K562 (cell line): ENCODE results near the gene LOXHD1. TPM values are rescaled to one million over a fixed set of nuclear protein-coding genes. Genes with fewer than 3 reads are reported as not detected.

Source experiments
- ATAC-seq: fragments of 200-7000 bp; cut with Tn5 transposase; 3 replicates; pipeline ENCODE4 v1.9.1; 2020; ENCODE audit warnings: moderate library complexity
- BruUV-seq: library from RNA; stranded (reverse); fragments of 400-500 nt; replicated peaks from 2 replicates; lab custom pipeline; 2021; lab: Mats Ljungman, UMichigan
- CTCF ChIA-PET: fragments of 300-600 bp; formaldehyde crosslinking; extraction: SDS; loops from one replicate; lab custom pipeline; 2021; ENCODE audit warnings: low intra/inter-chr PET ratio; lab: Yijun Ruan, JAX
- POLR2A ChIA-PET: fragments of 300-600, 350-650 bp; sonication (Branson Sonifier 250); formaldehyde crosslinking; extraction: SDS; loops from one replicate; lab custom pipeline; 2021; ENCODE audit warnings: antibody characterized with exemption, inconsistent platforms; lab: Yijun Ruan, JAX
- DNase-seq, 4 experiments: peaks; one replicate each; pipeline versions ENCODE4 v3.0.0 to v3.0.0-alpha.2; 2011 to 2018; ENCODE audit warnings: low spot score in 3 of 4, mixed read lengths in 3 of 4; ENCODE audit errors: extremely low read depth in 1 of 4
- FAIRE-seq: peaks from 2 replicates; lab custom pipeline; 2011; peaks lifted over from hg19 to GRCh38; lab: Jason Lieb, UNC
- H2AFZ ChIP-seq: 2 replicates; pipeline ENCODE4 v1.6.0; 2011; ENCODE audit warnings: low read depth, low read length, control low read depth, inconsistent platforms
- H3K27ac ChIP-seq: fragments of 200-600 bp; 3 replicates; pipeline ENCODE4 v1.8.0; 2011; ENCODE audit warnings: low read depth, mild to moderate bottlenecking, control low read depth, inconsistent platforms, low read length, moderate library complexity, mixed read lengths; ENCODE audit errors: extremely low read depth
- H3K27me3 ChIP-seq, 2 experiments: fragments of 300-600 bp in 1 of 2; 2 replicates in 1 of 2; 3 replicates in 1 of 2; pipeline versions ENCODE4 v1.6.0 to v1.8.0; 2011; ENCODE audit warnings: inconsistent platforms in 2 of 2, low read length in 2 of 2, mild to moderate bottlenecking in 1 of 2, mixed read lengths in 1 of 2, moderate library complexity in 1 of 2; ENCODE audit not compliant: control insufficient read depth in 2 of 2, insufficient read depth in 2 of 2
- H3K36me3 ChIP-seq: fragments of 300-600 bp; 3 replicates; pipeline ENCODE4 v1.8.0; 2011; ENCODE audit warnings: mild to moderate bottlenecking, low read length, inconsistent platforms; ENCODE audit not compliant: control insufficient read depth, insufficient read depth
- H3K4me1 ChIP-seq, 2 experiments: fragments of 200-600 bp in 1 of 2; replicated peaks in 1 of 2; 2 replicates in 1 of 2; 3 replicates in 1 of 2; pipeline versions ENCODE4 v1.5.1 to v1.8.0; 2011; ENCODE audit warnings: inconsistent platforms in 2 of 2, low read length in 2 of 2, mild to moderate bottlenecking in 1 of 2, mixed read lengths in 1 of 2, moderate library complexity in 1 of 2; ENCODE audit not compliant: control insufficient read depth in 2 of 2, insufficient read depth in 2 of 2
- H3K4me2 ChIP-seq: 2 replicates; pipeline ENCODE4 v1.6.1; 2011; ENCODE audit warnings: low read length, control low read depth, inconsistent platforms, mixed read lengths; ENCODE audit not compliant: insufficient read depth
- H3K4me3 ChIP-seq: fragments of 200-600 bp; sonication (generic), shearing (Covaris generic); 2 replicates; pipeline ENCODE4 v1.5.1; 2016; ENCODE audit warnings: control low read depth, inconsistent platforms
- H3K79me2 ChIP-seq: fragments of 200-600 bp; 3 replicates; pipeline ENCODE4 v1.8.0; 2011; ENCODE audit warnings: low read length, inconsistent platforms; ENCODE audit not compliant: control insufficient read depth, insufficient read depth
- H3K9ac ChIP-seq, 2 experiments: 2 replicates each; pipeline versions ENCODE4 v1.6.0 to v1.6.1; 2011; ENCODE audit warnings: low read depth in 2 of 2, low read length in 2 of 2, control low read depth in 1 of 2, inconsistent platforms in 1 of 2, mild to moderate bottlenecking in 1 of 2, mixed read lengths in 1 of 2; ENCODE audit not compliant: insufficient read depth in 1 of 2
- H3K9me1 ChIP-seq: one replicate; pipeline ENCODE4 v1.6.0; 2011; ENCODE audit warnings: inconsistent platforms, mild to moderate bottlenecking, low read length, moderate library complexity; ENCODE audit not compliant: control insufficient read depth, insufficient read depth
- H3K9me3 ChIP-seq: replicated peaks from 2 replicates; pipeline ENCODE4 v1.5.1; 2011; ENCODE audit warnings: low read depth, low read length, inconsistent platforms; ENCODE audit not compliant: control insufficient read depth, insufficient read depth
- H4K20me1 ChIP-seq: replicated peaks from 2 replicates; pipeline ENCODE4 v1.6.1; 2011; ENCODE audit warnings: low read length, inconsistent platforms, mixed read lengths; ENCODE audit not compliant: control insufficient read depth, insufficient read depth
- JUN ChIP-seq, 2 experiments: sonication (generic) in 1 of 2; formaldehyde crosslinking in 1 of 2; IDR thresholded peaks; 2 replicates each; pipeline versions ENCODE4 v1.6.1 to v1.8.0; 2012 to 2022; ENCODE audit warnings: borderline replicate concordance in 2 of 2, mild to moderate bottlenecking in 2 of 2, improper control_type of control experiment in 1 of 2, low read depth in 1 of 2, low read length in 1 of 2, missing genetic modification reagents in 1 of 2
- JUND ChIP-seq, 2 experiments: IDR thresholded peaks; 2 replicates in 1 of 2; 3 replicates in 1 of 2; pipeline ENCODE4 v1.6.1; 2011; ENCODE audit warnings: borderline replicate concordance in 2 of 2, low read depth in 2 of 2, low read length in 2 of 2, improper control_type of control experiment in 1 of 2, missing biosample characterization in 1 of 2, missing genetic modification characterization in 1 of 2, missing genetic modification reagents in 1 of 2
- MECOM ChIP-seq: fragments of 250-450 bp; sonication (Bioruptor Pico); IDR thresholded peaks from 2 replicates; pipeline ENCODE4 v1.8.0; 2022; ENCODE audit warnings: inconsistent platforms
- ZBTB1 ChIP-seq: sonication (generic); formaldehyde crosslinking; IDR thresholded peaks from 2 replicates; pipeline ENCODE4 v1.8.1; 2023; ENCODE audit warnings: missing genetic modification reagents, low read depth, mild to moderate bottlenecking, borderline replicate concordance
- ZBTB26 ChIP-seq: fragments of 450-650 bp; formaldehyde crosslinking; IDR thresholded peaks from 2 replicates; pipeline ENCODE4 v1.4.0; 2022; ENCODE audit warnings: missing genetic modification characterization
- WGBS: fragments of 100-300 bp; shearing (Covaris generic); methylation state at CpG from one replicate; pipeline ENCODE4 v1.1.6; 2016; ENCODE audit warnings: low coverage, mixed read lengths; ENCODE audit not compliant: insufficient coverage; ENCODE audit errors: missing lambda C conversion rate; 5-methylcytosine and 5-hydroxymethylcytosine counted together
- in situ Hi-C: fragments of 300-500 bp; cut with MboI; formaldehyde crosslinking; loops from 4 replicates; pipeline ENCODE4 v1.15.0; 2018; ENCODE audit warnings: inconsistent platforms, mixed read lengths
- intact Hi-C: fragments of 100-400 bp; cut with micrococcal nuclease; formaldehyde crosslinking; loops from 2 replicates; pipeline ENCODE4 v1.14.2; 2022
- polyA plus RNA-seq, 8 experiments: library from polyadenylated mRNA; depleted of rRNA in 4 of 8; stranded (reverse) in 5 of 8; unstranded in 3 of 8; fragments of >200 nt; fragmentation: Nextera tagmentation in 2 of 8; fragmentation: Illumina TruSeq in 1 of 8; extraction: Ambion mirVana in 2 of 8; extraction: Trizol in 1 of 8; gene quantifications; 2 replicates each; pipeline versions ENCODE4 v1.2.1 to v1.2.3, GENCODE V29; 2011 to 2014; ENCODE audit warnings: inconsistent platforms in 1 of 8, missing spikeins in 1 of 8
- total RNA-seq, 7 experiments: library from RNA; depleted of rRNA in 6 of 7; stranded (reverse); fragments of >200 nt in 6 of 7; fragmentation: Illumina TruSeq in 2 of 7; extraction: Trizol in 2 of 7; gene quantifications; 2 replicates each; pipeline versions ENCODE4 v1.2.1 to v1.2.3, GENCODE V29; 2011 to 2021; ENCODE audit warnings: low replicate concordance in 1 of 7

Gene LOXHD1
- total and polyA plus RNA-seq, 9 of the 15 experiments (the other 6 are each of a cell fraction or from before 2014, with no cell fraction given) = not detected

GRCh38 chr18:46563317-46563716 is 93.7 kb downstream of the LOXHD1 start:
- H3K9ac ChIP-seq = no peak overlapping the region
- H3K27ac ChIP-seq = no peak overlapping the region
- H3K4me3 ChIP-seq = no peak overlapping the region
- POLR2A ChIA-PET = no interaction called here
- no peaks in the 10 kb centered on the region for H3K4me1 ChIP-seq
- H3K9me3 ChIP-seq = no peaks in the 10 kb centered on the region
- ATAC-seq = no peak
- no peak for FAIRE-seq
- CTCF ChIA-PET = no interaction called here
- no peak overlapping the region for H2AFZ ChIP-seq
- H3K36me3 ChIP-seq = no peaks in the 10 kb centered on the region
- no peak overlapping the region for H3K4me2 ChIP-seq
- no TSS peak for BruUV-seq
- TF ChIP-seq JUND (IDR thresholded peaks at IDR 0.05; ENCODE audit: borderline replicate concordance, low read depth, low read length) (no peak), JUND (tag; IDR thresholded peaks at IDR 0.05; ENCODE audit: borderline replicate concordance, low read depth, low read length) (no peak), MECOM (CRISPR knock-in tag) (no peak), JUN (IDR thresholded peaks at IDR 0.05; ENCODE audit: borderline replicate concordance, low read depth, low read length) (no peak), JUN (CRISPR knock-in tag; IDR thresholded peaks at IDR 0.05; ENCODE audit: borderline replicate concordance) (no peak), ZBTB1 (CRISPR knock-in tag) (no peak), ZBTB26 (CRISPR knock-in tag) (no peak)
- intact Hi-C loops (no loop called here), in situ Hi-C loops (no loop called here)
- peaks cover 0 to 20% of the 10 kb centered on the region in 2 experiments; a peak in 2 of 5 replicates for H3K27me3 ChIP-seq
- WGBS = 0% methylated on average over 4 of the region's 4 CpGs
- H3K79me2 ChIP-seq = no peaks in the 10 kb centered on the region
- DNase-seq = no peak
- no peaks in the 10 kb centered on the region for H4K20me1 ChIP-seq
- H3K9me1 ChIP-seq = no peaks in the 10 kb centered on the region
